ENCODE results near the gene PKHD1. TPM values are rescaled to one million over a fixed set of nuclear protein-coding genes. Genes with fewer than 3 reads are reported as not detected.
"Not testable (repeated sequence)": the region's sequence is repeated elsewhere in the genome, so short reads cannot be mapped to it uniquely, and the experiment has no call there.

Gene PKHD1
- total RNA-seq, 1 donor from 2014 or later, result 3.6 TPM

- no peak for DNase-seq (ENCODE audit: low read depth)
Measured at GRCh38 chr6:51934098-51934497, 153.3 kb downstream of the PKHD1 start.

GRCh38 chr6:51932956-51933355 is 154.5 kb downstream of the PKHD1 start:
- no peak for DNase-seq (ENCODE audit: low read depth)

DNA sequence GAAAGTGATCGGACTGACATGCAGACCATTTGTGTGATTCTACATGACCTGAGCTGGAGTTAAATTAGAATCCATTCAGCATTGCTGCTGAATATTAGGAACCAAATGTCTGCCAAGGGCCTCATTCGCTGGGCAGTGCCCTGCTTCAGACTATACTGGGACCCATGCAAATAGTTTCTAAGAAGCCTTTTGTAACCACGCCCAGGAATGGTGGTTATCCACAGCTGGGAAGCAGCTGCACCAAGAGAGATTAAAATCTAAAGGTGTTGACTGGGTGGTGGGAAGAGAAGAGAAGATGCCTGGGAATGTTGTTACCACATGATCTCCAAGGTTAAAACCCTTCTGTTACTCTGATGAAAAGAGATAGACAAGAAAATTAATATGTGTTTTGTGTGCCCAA is 156.8 kb downstream of the PKHD1 start:
- DNase-seq (ENCODE audit: low read depth), result no peak

DNA sequence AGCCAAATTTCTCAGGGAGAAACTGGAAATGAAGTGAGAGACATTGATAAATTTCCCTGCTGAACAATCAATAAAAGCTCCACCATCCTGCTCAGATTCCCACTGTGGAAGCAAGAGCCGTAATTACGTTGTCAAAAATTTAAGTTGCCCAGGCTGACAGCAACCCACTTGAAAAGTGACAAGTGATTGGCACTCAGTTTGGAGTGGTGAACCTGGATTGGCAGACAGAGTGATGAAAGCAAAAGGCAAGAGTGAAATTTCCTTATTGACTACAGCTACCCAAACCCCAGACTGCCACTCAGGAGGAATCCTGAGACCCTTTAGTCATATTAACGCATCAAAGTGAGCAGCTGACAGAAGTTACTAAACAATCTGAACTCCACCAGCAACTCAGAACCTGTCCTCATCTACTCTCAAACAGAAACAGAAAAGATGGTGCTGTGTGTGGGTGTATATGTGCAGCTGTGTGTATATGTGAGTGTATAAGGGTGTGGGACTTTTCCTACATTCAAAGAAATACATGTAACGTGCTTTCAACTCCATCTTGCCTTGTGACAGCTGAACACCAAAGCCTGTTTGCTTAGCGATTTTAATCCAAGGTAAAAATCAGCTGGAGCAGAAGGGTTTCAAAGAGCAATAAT is 157.4 kb downstream of the PKHD1 start:
- no peak for DNase-seq (ENCODE audit: low read depth)

- DNase-seq (ENCODE audit: low read depth), result no peak
Measured at GRCh38 chr6:51928320-51928719, 159.1 kb downstream of the PKHD1 start.

- no peak for DNase-seq (ENCODE audit: low read depth)
Measured at GRCh38 chr6:51927450-51927849, 160.0 kb downstream of the PKHD1 start.

DNA sequence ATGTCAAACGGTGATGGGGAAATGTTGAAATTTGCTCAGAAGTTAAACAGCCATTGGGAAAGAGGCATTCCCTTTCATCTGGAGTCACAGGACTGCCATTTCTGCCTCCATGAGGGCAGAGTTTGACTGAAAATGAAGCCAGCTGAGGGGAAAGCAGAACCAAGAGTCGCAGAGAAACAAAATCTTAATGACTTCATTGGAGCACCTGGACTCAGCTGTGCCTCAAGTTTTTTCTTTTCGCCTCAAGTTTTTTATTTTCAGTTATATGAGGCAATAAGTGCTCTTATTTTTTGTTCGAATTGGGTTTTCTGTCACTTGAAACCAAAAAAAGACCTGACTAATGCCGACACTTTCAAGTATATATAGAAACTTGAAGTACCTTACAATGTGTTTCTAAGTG is 161.3 kb downstream of the PKHD1 start:
- DNase-seq (ENCODE audit: low read depth), result no peak

DNA sequence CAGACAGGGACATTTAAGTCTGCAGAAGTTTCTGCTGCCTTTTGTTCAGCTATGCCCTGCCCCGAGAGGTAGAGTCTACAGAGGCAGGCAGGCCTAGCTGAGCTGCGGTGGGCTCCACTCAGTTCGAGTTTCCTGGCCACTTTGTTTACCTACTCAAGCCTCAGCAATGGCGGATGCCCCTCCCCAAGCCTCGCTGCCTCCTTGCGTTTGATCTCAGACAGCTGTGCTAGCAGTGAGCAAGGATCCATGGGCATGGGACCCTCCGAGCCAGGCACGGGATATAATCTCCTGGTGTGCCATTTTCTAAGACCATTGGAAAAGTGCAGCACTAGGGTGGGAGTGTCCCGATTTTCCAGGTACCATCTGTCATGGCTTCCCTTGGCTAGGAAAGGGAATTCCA is 164.9 kb downstream of the PKHD1 start:
- not testable (repeated sequence) for DNase-seq (ENCODE audit: low read depth)

DNA sequence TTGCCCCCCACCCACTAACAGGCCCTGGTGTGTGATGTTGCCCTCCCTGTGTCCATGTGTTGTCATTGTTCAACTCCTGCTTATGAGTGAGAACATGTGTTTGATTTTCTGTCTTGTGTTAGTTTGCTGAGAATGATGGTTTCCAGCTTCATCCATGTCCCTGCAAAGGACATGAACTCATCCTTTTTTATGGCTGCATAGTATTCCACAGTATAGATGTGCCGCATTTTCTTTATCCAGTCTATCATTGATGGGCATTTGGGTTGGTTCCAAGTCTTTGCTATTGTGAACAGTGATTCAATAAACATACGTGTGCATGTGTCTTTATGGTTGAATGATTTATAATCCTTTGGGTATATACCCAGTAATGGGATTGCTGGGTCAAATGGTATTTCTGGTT is 169.1 kb downstream of the PKHD1 start:
- DNase-seq (ENCODE audit: low read depth), result not testable (repeated sequence)

- DNase-seq (ENCODE audit: low read depth), result no peak
Measured at GRCh38 chr6:51915098-51915497, 172.3 kb downstream of the PKHD1 start.

DNA sequence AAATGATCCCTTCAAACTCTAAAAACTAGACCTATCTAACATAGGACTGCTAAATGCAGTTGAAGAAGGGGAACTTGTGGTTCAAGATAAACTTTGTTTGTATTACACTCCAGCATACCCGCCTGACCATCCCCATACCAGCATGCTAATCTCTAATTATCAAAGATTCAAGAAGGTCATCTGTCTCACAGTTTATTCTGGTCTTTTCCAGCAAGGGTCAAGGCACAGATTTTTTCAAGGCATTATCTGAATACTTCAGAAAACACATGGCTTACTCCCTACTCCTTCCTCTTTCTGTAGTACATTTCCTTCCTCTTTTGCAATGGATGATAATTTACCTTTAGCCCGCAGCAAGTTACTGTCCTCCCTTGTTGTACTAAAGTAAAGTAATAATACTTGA is 174.1 kb downstream of the PKHD1 start:
- DNase-seq (ENCODE audit: low read depth), result no peak

DNA sequence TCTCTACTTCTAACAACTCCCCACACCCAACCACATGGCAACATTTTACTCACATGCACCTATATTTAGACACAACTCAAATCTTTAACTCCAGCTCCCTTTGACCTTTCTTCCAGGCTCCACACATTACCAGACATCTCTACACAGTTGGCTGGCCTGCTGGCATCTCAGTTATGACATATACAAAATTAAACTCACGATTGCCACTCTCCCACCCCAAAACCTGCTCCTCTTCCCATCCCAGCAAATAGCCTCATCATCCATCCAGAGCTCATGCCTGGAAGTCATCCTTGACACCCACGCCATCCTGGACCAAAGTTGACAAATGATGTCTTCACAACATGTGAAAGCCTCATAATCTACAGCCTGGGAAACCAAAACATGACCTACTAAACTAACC is 176.6 kb downstream of the PKHD1 start:
- no peak for DNase-seq (ENCODE audit: low read depth)

DNA sequence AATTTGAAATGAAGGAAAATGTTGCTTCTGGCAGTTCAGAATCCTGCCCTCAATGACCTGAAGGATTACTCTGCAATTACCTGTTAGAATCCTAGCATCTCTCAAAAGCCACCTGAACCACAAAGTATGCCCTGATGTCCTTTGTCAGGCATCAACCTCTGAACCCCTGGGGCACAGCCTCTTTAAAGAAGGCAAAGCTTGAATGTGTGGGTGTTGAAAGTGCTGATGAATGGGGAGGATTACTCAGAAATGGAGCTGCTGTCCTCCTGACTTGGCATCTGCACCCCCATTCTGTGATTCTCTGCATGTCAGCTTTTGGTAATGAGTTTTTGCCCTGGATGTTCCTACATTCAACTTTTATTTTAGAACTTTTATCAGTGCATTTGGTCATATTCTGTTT is 179.2 kb downstream of the PKHD1 start:
- DNase-seq (ENCODE audit: low read depth), result no peak

DNA sequence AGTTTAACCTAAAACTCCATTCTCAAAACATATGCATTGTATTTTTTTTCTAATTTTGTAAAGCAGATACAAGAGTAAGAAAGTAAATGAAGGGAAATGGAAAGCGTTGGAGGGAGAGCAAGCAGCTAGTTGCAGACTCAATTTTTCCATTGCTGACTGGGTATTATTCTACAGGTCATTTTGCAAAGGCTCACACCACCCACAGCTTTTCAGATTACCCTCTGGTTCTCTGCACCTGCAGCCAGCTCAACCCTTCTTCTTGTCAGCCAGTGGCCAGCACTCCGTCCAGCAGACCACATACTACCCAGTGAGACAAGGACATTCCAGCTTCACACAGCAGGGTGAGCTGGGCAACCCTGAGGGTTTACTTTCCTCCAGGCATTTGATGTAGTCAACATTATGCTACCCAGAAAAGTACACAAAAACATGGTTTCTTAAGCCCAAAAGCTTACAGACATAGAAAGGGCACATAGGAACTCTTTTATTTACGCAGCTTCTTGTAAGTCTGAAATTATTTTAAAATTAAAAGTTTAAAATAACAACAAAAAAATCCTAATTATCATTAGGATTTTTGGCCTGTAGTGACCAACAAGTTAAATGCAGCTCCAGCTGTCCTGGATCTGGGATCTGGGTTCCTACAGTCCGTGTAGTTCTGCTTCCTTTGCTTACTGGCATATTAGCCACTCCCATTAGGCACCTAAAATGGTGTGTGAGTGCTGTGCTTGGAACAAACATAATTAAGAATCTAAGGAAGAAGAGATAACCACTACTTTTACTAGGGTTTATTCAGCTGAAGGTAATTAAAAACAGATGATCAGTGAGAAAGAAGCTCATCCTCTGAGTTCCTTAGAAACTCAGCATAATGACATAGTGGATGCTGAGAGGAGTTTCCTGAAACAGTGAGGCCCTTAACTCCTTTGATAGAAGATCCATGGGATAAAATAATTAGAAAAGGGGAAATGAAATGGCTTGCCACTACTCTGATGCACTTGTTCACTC is 185.3 kb downstream of the PKHD1 start:
- DNase-seq (ENCODE audit: low read depth), result no peak

GRCh38 chr6:51893366-51893765 is 194.0 kb downstream of the PKHD1 start:
- DNase-seq (ENCODE audit: low read depth), result no peak

- DNase-seq (ENCODE audit: low read depth), result no peak
Measured at GRCh38 chr6:51892750-51893149, 194.7 kb downstream of the PKHD1 start.

GRCh38 chr6:51892339-51892738 is 195.1 kb downstream of the PKHD1 start:
- no peak for DNase-seq (ENCODE audit: low read depth)

GRCh38 chr6:51891784-51892183 is 195.6 kb downstream of the PKHD1 start:
- no peak for DNase-seq (ENCODE audit: low read depth)

DNA sequence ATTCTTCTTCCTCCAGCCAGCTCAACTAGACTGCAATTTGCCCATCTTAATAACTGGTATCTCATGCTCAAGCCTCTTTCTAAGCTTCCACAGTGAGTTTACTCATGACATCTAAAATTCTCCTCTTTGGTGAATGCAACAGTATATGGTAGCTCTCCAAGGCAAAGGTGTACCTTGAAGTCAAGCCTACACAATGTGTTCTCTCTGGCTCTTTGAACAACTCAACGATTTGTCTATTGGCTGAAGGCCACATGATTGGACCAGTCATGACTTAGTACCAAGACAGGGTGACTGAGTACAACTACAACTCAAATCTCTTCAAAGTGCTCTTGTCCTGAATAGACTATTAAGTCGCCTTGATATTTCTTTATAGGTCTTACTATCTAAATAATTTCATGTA is 199.6 kb downstream of the PKHD1 start:
- DNase-seq (ENCODE audit: low read depth), result no peak

- no peak for DNase-seq (ENCODE audit: low read depth)
Measured at GRCh38 chr6:51885957-51886356, 201.5 kb downstream of the PKHD1 start.

- DNase-seq (ENCODE audit: low read depth), result no peak
Measured at GRCh38 chr6:51868591-51869355, 218.6 kb downstream of the PKHD1 start.

DNA sequence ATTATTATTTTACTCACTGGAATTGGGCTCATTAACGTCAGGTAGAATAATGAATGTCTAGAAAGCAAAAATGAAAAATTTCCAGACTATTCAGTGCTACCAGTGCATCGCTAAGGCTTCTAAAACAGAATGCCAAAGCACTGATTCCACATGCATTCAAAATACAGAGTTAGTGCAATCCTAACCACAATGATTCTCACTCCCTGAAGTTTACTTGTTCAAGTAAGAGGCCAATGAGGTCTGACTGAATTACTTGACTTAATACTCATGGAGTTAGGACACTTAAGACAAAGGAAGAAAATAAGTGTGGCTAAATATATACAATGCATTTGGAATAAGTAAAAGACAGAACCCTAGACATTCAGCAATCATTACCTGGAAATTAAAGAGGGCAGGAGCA is 220.5 kb downstream of the PKHD1 start:
- DNase-seq (ENCODE audit: low read depth), result no peak

All from myocyte (in vitro differentiated cells).